Stimulated activated CD4-positive, alpha-beta T cell treated with anti-CD3 and anti-CD28 coated beads, Interleukin-2, amount 100 ng/mL, for 48 hours (primary cell): ENCODE measurements around the gene AMBP.

Experiments used
- DNase-seq, 2 donors: peaks; one replicate each; pipeline ENCODE4 v3.0.0-alpha.2; 2020

The AMBP gene

DNA sequence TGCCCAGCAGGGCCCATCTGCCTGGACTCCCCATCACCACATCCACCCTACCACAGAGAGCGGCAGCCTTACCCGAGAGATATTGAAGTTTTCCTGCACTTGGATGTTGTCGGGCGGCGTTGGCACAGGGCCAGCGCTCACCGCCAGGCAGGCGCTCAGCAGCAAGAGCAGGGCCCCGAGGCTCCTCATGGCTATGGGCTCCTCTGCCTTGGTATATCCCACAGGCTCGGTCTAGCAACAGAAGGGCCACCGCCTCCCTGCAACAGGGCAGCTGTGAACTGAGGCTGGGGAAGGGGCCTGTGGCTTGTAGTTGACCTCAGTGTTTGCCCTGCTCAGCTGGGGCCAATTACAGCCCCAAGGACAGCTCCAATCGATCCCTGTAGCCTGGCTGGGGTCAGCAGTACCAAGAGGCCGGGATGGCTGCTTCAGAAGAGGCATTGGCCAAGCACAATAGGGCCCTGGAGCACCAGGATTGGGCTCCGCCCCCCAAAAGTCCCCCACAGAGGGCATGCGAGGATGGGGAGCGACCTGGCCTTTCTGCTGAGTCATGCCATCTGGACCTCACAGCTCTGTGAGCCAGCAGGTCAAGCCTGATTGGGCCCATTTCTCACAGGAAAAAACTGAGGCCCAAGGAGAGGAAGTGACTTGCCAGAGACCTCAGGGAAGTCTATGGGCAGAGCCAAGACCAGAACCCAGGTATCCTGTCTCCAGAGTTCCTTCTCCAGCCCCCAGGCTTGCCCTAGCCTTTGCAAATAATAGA, at the start of gene AMBP:
TSS of gene AMBP (minus strand) at position 280 of the 760 bp plus-strand sequence. CDS start at position 189, 91 bp downstream.
- no peak for DNase-seq

GRCh38 chr9:114126247-114127060, 48.4 kb upstream of the AMBP start:
- DNase-seq, result no peak

GRCh38 chr9:114125476-114126013, 47.4 kb upstream of the AMBP start:
- no peak for DNase-seq

DNA sequence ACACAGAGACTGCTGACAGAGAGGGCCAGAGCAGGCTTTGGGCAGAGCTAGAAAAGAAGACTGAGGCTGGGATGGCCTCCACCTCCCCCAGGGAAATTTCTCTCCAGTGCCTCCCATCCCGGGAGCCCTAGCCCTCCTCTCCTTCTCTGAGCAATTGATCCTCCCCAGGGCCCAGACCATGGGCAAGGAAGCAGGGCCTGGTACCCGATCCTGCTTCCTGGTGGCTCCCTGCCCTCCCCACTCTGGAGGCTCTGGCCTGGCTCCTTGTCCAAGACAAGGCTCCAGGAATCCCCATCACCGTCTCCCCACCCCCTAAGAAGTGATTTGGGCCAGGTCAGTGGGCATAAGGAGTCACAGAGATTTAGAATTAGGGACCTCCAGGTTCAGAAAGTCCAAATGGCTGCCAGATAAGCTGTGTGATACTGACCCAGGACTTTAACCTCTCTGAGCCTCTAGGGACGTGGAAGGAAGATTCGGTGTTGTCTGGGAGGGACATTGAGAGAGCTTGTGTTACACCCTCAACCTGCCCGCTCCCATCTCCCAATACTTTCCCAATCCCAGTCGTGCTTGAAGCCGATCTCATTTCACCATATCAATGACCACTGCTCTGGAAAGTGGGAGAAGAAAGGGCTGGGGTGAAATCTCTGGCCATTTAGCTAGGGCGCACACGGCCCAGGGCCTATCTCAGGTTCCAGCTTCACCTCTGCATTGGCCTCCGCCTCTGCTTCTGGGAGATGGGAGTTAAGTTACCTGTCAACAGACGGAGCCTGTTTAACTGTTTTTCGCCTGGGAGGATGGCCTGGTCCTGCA, 46.8 kb upstream of the AMBP start:
- DNase-seq, result no peak

DNA sequence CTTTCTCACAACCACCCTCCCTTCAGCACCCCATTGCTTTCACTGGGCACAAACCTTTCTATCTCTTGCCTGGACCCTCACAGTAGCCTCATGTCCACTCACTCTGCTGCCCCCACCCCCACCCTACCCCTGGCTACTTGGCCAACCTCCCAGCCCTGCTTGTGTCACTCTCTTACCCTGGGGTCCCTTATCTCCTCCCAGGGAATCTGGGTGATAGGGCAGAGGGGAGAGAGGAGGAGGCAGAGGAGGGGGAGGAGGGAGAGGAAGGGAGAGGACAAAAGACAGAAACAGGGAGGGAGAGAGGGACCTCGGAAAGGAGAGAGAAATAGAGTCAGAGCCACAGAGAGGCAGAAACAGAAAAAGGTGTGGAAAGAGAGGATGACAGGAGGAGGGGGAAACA, 46.0 kb upstream of the AMBP start:
- DNase-seq, result no peak

- no peak for DNase-seq
Measured at GRCh38 chr9:114123031-114123977, 45.2 kb upstream of the AMBP start.

DNA sequence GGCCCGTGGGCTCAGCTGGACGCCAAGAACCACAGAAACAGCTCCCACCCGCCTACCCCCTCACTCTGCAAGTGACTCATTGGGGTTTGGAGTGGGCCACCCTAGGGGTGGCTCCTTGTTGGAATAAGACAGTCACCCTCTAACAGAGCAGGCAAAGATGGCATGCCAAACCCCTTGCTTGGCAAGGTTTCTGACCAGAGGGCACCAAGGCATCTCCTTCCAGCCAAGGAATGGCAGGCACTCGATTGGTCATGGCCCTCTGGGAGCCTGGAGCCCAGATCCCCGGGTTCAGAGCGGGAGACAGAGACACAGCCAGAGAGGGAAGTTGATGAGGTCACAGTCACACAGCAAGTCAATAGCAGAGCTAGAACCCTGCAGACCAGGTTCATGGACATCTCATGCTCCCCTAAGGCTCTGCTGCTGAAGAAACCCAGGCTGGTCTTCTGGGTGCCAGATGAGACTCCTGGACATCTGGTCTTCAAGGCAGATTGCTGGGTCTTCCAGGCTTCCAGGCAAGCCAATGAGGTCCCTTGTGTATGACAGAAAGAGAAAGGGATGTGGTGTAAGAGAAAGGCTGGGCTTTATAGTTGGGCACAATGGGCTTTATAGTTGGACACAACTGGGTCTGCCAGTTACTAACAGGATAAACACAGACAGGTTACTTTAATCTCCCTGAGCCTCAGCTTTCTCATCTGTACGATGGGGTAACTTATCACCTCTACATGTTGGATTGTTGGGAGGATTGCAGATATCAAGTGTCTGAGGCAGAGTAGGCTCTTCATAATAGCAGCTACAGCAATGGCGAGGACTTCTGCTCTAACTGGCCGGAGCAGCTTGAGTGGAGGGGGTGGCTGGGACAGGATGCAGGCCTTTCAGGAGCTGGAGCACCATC, 44.3 kb upstream of the AMBP start:
- DNase-seq, result no peak

GRCh38 chr9:114121227-114122135, 43.4 kb upstream of the AMBP start:
- DNase-seq, result no peak

DNA sequence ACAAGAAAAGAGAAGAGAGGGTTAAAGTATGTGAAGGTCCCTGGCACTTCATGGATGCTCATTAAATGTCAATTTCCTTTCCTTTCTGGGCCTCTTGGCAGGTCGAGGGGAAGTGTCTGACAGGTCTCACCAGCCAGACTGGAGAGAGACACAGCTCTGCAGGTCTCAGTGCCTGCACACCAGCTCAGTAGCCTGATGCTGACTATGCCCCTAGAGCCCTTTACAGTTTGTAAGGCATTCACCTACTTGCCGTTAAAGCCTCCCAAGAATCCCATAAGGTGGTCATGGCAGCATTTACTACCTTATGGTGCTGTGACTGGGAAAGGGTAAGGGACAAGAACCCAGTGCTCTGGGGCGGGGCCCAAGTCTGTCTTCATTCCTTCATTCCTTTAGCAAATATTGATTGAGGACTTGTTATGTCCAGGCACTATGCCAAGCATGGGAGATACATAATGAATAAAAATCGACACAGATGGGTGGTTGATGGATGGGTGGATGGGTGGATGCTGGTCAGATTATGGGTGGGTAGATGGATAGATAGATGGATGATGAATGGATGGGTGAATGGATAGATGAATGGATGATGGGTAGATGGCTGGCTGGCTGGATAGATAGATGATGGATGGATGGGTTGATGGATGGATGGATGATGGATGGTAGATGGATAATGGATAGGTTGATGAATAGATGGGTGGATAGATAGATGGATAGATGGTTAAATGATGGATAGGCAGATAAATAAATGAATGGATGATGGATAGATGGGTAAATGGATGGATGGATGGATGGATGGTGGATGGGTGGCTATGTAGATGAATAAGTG, 42.3 kb upstream of the AMBP start:
- no peak for DNase-seq

DNA sequence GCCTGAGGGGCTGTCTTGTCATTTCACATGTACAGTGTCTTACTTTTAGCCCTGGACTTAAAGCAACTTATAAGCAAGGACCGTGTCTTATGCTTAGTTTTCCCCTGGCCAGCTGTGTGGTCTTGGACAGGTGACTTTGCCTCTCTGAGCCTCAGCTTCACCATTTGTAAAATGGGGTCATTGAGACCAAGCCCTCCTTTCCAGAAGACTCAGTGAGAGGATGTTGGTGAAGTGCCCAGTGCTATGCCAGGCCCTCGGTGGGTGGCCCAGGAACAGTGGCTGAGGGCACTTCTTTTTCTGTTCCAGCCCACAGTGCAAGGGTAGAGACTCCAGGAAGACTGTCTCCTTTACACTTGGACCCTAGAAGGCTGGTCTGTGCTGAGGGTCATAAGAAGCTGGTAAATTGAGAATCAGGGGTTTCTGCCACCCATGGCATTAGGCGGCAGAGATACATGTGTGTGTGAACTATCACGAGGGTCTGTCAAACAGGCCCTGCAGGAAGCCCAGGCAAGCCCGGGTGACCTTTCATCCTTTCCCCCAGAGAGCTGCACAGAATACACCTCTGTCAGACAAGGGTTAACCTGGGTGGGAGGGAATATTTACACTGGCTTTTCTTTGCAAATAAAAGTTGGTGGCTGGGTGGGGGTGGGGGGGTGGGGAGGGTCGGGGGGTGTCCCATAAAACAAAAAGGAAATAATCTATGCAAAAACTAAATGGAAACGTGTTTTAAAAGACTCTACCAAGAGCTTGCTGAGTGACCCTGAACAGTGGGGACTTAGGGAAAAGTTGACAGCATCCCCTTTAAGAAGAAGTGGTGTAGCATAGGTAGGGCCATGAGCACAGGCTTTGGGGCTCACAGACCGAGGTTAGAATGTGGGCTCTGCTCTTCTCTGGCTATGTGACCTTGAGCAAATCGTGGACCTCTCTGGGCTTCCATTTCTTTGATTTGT, 41.4 kb upstream of the AMBP start:
- DNase-seq, result no peak

- no peak for DNase-seq
Measured at GRCh38 chr9:114117996-114118830, 40.1 kb upstream of the AMBP start.

DNA sequence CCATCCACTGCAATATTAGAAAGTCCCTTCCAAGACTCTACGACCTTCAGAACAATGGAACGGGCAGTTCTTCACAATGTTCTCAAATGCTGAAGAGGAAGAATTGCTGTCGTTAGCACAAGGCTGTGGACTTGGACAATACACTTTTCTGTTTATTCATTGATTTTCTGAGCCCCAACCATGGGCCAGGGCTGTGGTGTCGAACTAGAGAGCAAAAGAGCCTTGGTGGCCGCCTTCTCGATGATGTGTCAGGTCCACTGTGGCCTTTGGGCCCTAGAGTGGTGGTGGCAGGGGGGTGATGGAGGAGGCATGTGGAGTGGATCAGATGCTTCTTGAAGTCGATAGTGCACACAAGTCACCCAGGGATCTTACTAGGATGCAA, 39.5 kb upstream of the AMBP start:
- DNase-seq, result no peak

DNA sequence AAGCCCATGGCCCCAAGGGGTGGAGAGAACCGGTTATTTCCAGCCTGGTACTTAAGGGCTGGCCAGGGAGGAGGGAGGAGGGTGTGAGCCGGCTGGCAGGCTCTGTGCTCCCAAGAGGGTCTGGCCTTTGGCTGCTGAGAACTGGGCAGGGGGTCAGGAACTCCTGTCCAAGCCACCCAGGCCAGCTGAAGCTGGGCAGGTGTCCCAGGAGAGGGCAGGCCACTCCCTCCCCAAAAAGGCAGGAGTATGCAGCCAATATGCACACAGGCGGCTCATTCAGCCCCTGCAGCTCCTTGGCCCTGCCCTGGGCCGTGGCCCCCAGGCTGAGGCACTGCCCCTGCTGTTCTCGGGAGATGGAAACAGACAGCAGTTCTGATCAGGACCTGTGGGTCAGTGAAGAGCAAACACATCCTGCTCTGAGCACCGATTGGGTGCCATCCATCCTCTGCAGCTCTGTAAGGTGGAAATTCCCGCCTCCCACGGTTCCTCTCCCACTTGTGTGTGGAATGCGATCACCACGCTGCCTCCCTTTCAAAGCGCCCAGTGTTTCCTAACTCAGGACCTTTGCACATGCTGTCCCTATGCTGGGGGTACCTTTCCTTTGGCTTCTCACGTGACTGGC, 38.1 kb upstream of the AMBP start:
- no peak for DNase-seq

DNA sequence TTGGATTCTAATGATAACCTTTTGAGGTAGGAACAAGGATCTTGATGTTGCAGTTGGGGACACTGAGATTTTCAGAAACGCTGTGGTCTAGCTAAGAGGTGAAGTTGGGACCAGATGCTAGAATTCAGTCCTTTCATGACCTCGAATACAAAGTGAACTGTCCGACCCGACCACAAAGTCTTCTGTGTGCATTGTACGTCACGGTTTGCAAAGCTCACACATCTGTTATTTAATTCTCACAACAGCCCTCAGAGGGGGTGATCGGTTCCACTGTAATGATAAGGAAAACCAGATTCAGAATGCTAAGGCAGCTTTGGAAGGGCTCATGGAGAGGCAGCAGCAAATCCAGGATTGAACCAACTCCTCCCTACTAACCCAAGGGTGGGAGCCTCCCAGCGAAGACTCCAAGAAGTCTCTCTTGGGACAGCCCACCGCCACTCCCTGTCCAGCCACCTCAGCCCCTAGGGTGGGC, 37.6 kb upstream of the AMBP start:
- DNase-seq, result no peak

DNA sequence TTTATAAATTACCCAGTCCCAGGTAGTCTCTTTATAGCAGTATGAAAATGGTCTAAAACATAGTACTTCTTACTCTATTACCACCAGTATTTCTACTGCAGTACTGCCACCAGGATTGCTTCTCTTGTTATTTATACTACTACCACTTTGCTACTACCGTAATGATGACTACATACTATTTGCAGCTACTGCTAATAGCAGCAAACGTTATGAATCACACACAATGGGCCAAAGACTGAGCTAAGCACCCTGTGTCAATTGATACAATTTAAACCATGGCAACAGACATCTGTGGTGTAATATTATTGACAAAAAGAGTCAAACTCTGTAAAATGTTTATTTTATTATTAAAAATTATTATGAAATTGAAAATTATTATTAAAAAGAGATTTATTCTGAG, 36.3 kb upstream of the AMBP start:
- no peak for DNase-seq
